B cell (primary cell): ENCODE measurements around the gene CACNB4. TPM values are rescaled to one million over a fixed set of nuclear protein-coding genes. Genes with fewer than 3 reads are reported as not detected.

Experiments used
- ATAC-seq: fragments of 200-7000 bp; cut with Tn5 transposase; one replicate; pipeline ENCODE4 v1.10.0; 2021; ENCODE audit warnings: low read depth, mild to moderate bottlenecking, moderate number of reproducible peaks, moderate library complexity
- CTCF ChIA-PET: fragments of 350-600 bp; sonication (Branson Sonifier 250); formaldehyde crosslinking; loops from one replicate; lab custom pipeline; 2021; ENCODE audit warnings: antibody characterized with exemption, inconsistent platforms; lab: Charles Lee
- POLR2A ChIA-PET: fragments of 350-600 bp; sonication (Branson Sonifier 250); formaldehyde crosslinking; loops from one replicate; lab custom pipeline; 2021; ENCODE audit warnings: antibody characterized with exemption; lab: Charles Lee
- DNase-seq: peaks from one replicate; pipeline ENCODE4 v3.0.0; 2013
- H2AFZ ChIP-seq: 2 replicates; pipeline ENCODE4 v1.6.1; 2012; ENCODE audit warnings: mild to moderate bottlenecking, low read depth, low read length; ENCODE audit not compliant: insufficient read depth, poor library complexity, severe bottlenecking
- H3K27ac ChIP-seq, 2 donors: 1 replicate in 1 of 2; 2 replicates in 1 of 2; pipeline ENCODE4 v1.5.1; 2012 to 2013; ENCODE audit warnings: low read length in 2 of 2, mild to moderate bottlenecking in 2 of 2, moderate library complexity in 1 of 2
- H3K27me3 ChIP-seq, 4 experiments: fragments of 200-600 bp in 1 of 4; sonication (generic) in 1 of 4; replicated peaks in 1 of 4; 1 replicate in 2 of 4; 2 replicates in 2 of 4; pipeline versions ENCODE4 v1.6.1 to v1.7.0; 2013 to 2016; ENCODE audit warnings: low read length in 3 of 4, mild to moderate bottlenecking in 2 of 4, mixed read lengths in 1 of 4, moderate library complexity in 1 of 4; ENCODE audit not compliant: insufficient read depth in 4 of 4, control insufficient read depth in 3 of 4; ENCODE audit errors: control extremely low read depth in 1 of 4
- H3K36me3 ChIP-seq, 2 experiments: replicated peaks in 1 of 2; 1 replicate in 1 of 2; 2 replicates in 1 of 2; pipeline versions ENCODE4 v1.6.1 to v1.7.1; 2013; ENCODE audit warnings: low read length in 1 of 2; ENCODE audit not compliant: insufficient read depth in 2 of 2, control insufficient read depth in 1 of 2; ENCODE audit errors: control extremely low read depth in 1 of 2, extremely low read depth in 1 of 2
- H3K4me1 ChIP-seq, 2 donors: fragments of 200-600 bp in 1 of 2; sonication (generic) in 1 of 2; 1 replicate in 1 of 2; 2 replicates in 1 of 2; pipeline versions ENCODE4 v1.5.1 to v1.6.1; 2013 to 2017; ENCODE audit warnings: low read length in 2 of 2; ENCODE audit not compliant: control insufficient read depth in 2 of 2, insufficient read depth in 2 of 2
- H3K4me2 ChIP-seq: replicated peaks from 2 replicates; pipeline ENCODE3; 2012; ENCODE audit warnings: mild to moderate bottlenecking, low read depth, low read length; ENCODE audit not compliant: poor library complexity, severe bottlenecking
- H3K4me3 ChIP-seq, 5 experiments: fragments of 200-600 bp in 1 of 5; sonication (generic) in 1 of 5; 1 replicate in 3 of 5; 2 replicates in 2 of 5; pipeline versions ENCODE4 v1.5.1 to v1.7.0; 2011 to 2016; ENCODE audit warnings: low read length in 4 of 5, mild to moderate bottlenecking in 4 of 5, low read depth in 2 of 5, control low read depth in 1 of 5, moderate library complexity in 1 of 5; ENCODE audit not compliant: insufficient read depth in 1 of 5; ENCODE audit errors: control extremely low read depth in 1 of 5, extremely low read depth in 1 of 5
- H3K79me2 ChIP-seq: fragments of 200-600 bp; sonication (generic); one replicate; pipeline ENCODE4 v1.6.0; 2016; ENCODE audit warnings: low read length; ENCODE audit not compliant: control insufficient read depth, insufficient read depth
- H3K9ac ChIP-seq: fragments of 200-600 bp; sonication (generic); 2 replicates; pipeline ENCODE4 v1.6.1; 2017; ENCODE audit warnings: mild to moderate bottlenecking, low read length, moderate library complexity
- H3K9me3 ChIP-seq, 3 donors: one replicate each; pipeline versions ENCODE4 v1.6.1 to v1.7.1; 2013; ENCODE audit warnings: low read length in 2 of 3; ENCODE audit not compliant: control insufficient read depth in 2 of 3, insufficient read depth in 1 of 3; ENCODE audit errors: control extremely low read depth in 1 of 3
- H4K20me1 ChIP-seq: 2 replicates; pipeline ENCODE4 v1.6.0; 2012; ENCODE audit warnings: mild to moderate bottlenecking, low read length; ENCODE audit not compliant: insufficient read depth, control insufficient read depth, poor library complexity, severe bottlenecking
- H3K27ac Mint-ChIP-seq: one replicate; pipeline ENCODE4 v1.8.0; 2021; ENCODE audit warnings: mixed read lengths
- H3K27me3 Mint-ChIP-seq: one replicate; pipeline ENCODE4 v1.8.0; 2021; ENCODE audit warnings: mixed read lengths
- H3K4me1 Mint-ChIP-seq: one replicate; pipeline ENCODE4 v1.8.0; 2021; ENCODE audit warnings: mixed read lengths
- H3K4me3 Mint-ChIP-seq: one replicate; pipeline ENCODE4 v1.8.0; 2021; ENCODE audit warnings: mixed read lengths
- H3K9me3 Mint-ChIP-seq: one replicate; pipeline ENCODE4 v1.8.0; 2022; ENCODE audit warnings: mixed read lengths; ENCODE audit not compliant: insufficient read depth
- EZH2 ChIP-seq: IDR thresholded peaks from 2 replicates; pipeline ENCODE4 v1.6.1; 2012; ENCODE audit warnings: borderline replicate concordance, low read depth, mild to moderate bottlenecking, moderate library complexity, low read length; ENCODE audit not compliant: insufficient read depth, poor library complexity, severe bottlenecking
- WGBS: methylation state at CpG from one replicate; pipeline ENCODE4 v1.1.5; 2013; ENCODE audit warnings: missing lambda C conversion rate; ENCODE audit not compliant: insufficient coverage; 5-methylcytosine and 5-hydroxymethylcytosine counted together
- intact Hi-C: fragments of 100-400 bp; cut with micrococcal nuclease; formaldehyde crosslinking; loops from one replicate; pipeline ENCODE4 v1.10.0; 2022
- polyA plus RNA-seq: library from polyadenylated mRNA; depleted of rRNA; stranded (reverse); fragments of >200 nt; gene quantifications from 2 replicates; pipeline ENCODE4 v1.2.3, GENCODE V29; 2012
- total RNA-seq, 2 donors: library from RNA; stranded (reverse); fragments of 120-200 nt in 1 of 2; gene quantifications; 1 replicate in 1 of 2; 2 replicates in 1 of 2; pipeline versions ENCODE4 v1.2.3 to v1.2.4, GENCODE V29; 2013 to 2022
- TF ChIP-seq, protein P1 (sequence below): fragments of 200-600 bp; IDR thresholded peaks from one replicate; pipeline ENCODE4 v1.8.0; 2022; ENCODE audit warnings: antibody characterized with exemption, mild to moderate bottlenecking

The CACNB4 gene
- total and polyA plus RNA-seq, 2 donors (not counting 1 experiment from before 2014, with no cell fraction given) = 0.12 to 1.4 TPM

DNA sequence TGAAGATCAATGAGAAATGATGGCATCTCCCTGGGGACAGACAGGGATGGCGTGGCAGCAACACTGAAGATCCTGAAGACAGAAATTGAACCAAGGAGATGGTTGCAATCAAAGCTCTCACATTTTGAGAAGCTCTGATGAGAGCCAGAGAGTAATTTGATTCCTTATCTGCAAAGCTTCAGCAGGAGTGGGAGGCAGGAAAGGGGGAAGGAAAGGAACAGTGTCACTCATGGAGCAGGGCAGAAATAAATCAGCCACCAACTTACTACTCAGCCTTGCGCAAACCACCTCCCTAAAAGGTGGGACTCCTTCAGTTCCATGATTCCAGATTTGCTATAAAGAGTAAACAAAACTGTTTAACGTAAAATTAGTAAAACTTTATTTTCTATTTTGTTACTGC, 119.2 kb downstream of the CACNB4 start:
- no peaks in the 10 kb centered on the region for H3K36me3 ChIP-seq
- Mint-ChIP-seq H3K27ac (no peak overlapping the region), H3K4me1 (no peaks in the 10 kb centered on the region), H3K4me3 (no peak overlapping the region), H3K9me3 (no peaks in the 10 kb centered on the region), H3K27me3 (peaks cover 4% of the 10 kb centered on the region)
- WGBS = 50% methylated on average over 1 of the region's 3 CpGs
- ChIA-PET POLR2A (no interaction called here), CTCF (interaction anchor here (1.1 to 1.2 kb wide), 2 partner anchors 10 to 13 kb away, joined by 3 read pairs; no protein-coding TSS in a partner anchor)
- ATAC-seq = no peak
- H3K79me2 ChIP-seq = no peaks in the 10 kb centered on the region
- H3K9ac ChIP-seq = no peak overlapping the region
- TF ChIP-seq EZH2 = no peak
- TF ChIP-seq, protein P1, sequence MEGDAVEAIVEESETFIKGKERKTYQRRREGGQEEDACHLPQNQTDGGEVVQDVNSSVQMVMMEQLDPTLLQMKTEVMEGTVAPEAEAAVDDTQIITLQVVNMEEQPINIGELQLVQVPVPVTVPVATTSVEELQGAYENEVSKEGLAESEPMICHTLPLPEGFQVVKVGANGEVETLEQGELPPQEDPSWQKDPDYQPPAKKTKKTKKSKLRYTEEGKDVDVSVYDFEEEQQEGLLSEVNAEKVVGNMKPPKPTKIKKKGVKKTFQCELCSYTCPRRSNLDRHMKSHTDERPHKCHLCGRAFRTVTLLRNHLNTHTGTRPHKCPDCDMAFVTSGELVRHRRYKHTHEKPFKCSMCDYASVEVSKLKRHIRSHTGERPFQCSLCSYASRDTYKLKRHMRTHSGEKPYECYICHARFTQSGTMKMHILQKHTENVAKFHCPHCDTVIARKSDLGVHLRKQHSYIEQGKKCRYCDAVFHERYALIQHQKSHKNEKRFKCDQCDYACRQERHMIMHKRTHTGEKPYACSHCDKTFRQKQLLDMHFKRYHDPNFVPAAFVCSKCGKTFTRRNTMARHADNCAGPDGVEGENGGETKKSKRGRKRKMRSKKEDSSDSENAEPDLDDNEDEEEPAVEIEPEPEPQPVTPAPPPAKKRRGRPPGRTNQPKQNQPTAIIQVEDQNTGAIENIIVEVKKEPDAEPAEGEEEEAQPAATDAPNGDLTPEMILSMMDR = no peak
- H3K27ac ChIP-seq = no peak overlapping the region
- H3K4me3 ChIP-seq = no peak overlapping the region
- H3K4me2 ChIP-seq = no peak overlapping the region
- intact Hi-C loops = no loop called here
- H3K9me3 ChIP-seq = no peaks in the 10 kb centered on the region
- DNase-seq = no peak
- no peaks in the 10 kb centered on the region for H4K20me1 ChIP-seq
- no peaks in the 10 kb centered on the region for H3K4me1 ChIP-seq
- H2AFZ ChIP-seq = no peak overlapping the region
- H3K27me3 ChIP-seq = peaks cover 0 to 3% (median 0%) of the 10 kb centered on the region in 4 experiments

DNA sequence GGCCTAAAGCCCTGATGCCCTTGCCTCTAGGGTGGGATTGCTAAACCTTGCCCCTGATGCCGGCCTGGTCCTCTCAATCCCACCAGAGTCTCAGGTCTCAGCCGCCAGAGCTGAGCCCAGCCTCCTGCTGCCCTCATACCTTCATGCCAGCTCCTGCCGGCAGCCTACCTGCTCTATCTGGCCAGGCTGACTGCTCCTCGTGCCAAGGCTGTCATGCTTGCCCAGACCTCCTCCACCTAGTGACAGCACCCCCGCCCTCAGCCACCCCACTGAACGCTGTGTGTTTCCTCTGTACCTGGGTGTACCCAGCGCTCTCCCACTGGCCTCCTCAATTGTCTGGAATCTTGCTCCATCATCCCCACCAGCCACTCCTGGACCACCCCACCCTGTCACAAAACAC, 120.1 kb downstream of the CACNB4 start:
- Histone ChIP-seq H3K27ac (no peak overlapping the region), H4K20me1 (no peaks in the 10 kb centered on the region), H2AFZ (no peak overlapping the region), H3K4me1 (no peaks in the 10 kb centered on the region), H3K27me3 (peaks cover 0 to 3% (median 0%) of the 10 kb centered on the region in 4 experiments), H3K79me2 (no peaks in the 10 kb centered on the region), H3K36me3 (no peaks in the 10 kb centered on the region), H3K9ac (no peak overlapping the region), H3K4me2 (no peak overlapping the region), H3K4me3 (no peak overlapping the region), H3K9me3 (no peaks in the 10 kb centered on the region)
- Mint-ChIP-seq H3K4me3 (no peak overlapping the region), H3K27me3 (peaks cover 4% of the 10 kb centered on the region), H3K27ac (no peak overlapping the region), H3K9me3 (no peaks in the 10 kb centered on the region), H3K4me1 (peaks cover 1% of the 10 kb centered on the region)
- CTCF ChIA-PET = interaction anchor here (1.1 kb wide), 1 partner anchor 14 kb away, joined by 3 read pairs; no protein-coding TSS in a partner anchor
- WGBS = 94% methylated on average over 7 of the region's 7 CpGs
- DNase-seq (no peak), ATAC-seq (no peak)
- intact Hi-C loops = no loop called here
- no peak for TF ChIP-seq EZH2
- TF ChIP-seq, protein P1 = no peak
- POLR2A ChIA-PET = no interaction called here
